Right lobe of liver (tissue), 6 donors: Measurements from ENCODE around the gene CTIF. TPM values are rescaled to one million over a fixed set of nuclear protein-coding genes. Genes with fewer than 3 reads are reported as not detected.

Experiments
- ATAC-seq, 4 donors: fragments of 200-7000 bp; cut with Tn5 transposase; one replicate each; pipeline ENCODE4 v1.9.1; 2020; ENCODE audit warnings: mild to moderate bottlenecking in 4 of 4, moderate library complexity in 4 of 4
- DNase-seq, 3 donors: peaks; one replicate each; pipeline ENCODE4 v3.0.0-alpha.2; 2020
- H3K27ac ChIP-seq, 3 donors: fragments of 200-600 bp; one replicate each; pipeline ENCODE4 v1.8.0; 2022
- H3K27me3 ChIP-seq, 2 donors: fragments of 200-600 bp; one replicate each; pipeline ENCODE4 v1.8.0; 2022
- H3K36me3 ChIP-seq, 4 donors: fragments of 200-600 bp; sonication (generic) in 1 of 4; one replicate each; pipeline versions ENCODE4 v1.5.1 to v1.8.0; 2017 to 2022; ENCODE audit warnings: control low read depth in 1 of 4
- H3K4me1 ChIP-seq, 4 donors: fragments of 200-600 bp; sonication (generic) in 1 of 4; one replicate each; pipeline versions ENCODE4 v1.5.1 to v1.8.0; 2017 to 2022; ENCODE audit warnings: control low read depth in 1 of 4
- H3K4me3 ChIP-seq, 3 donors: fragments of 200-600 bp; one replicate each; pipeline ENCODE4 v1.8.0; 2022
- H3K9me3 ChIP-seq, 4 donors: fragments of 200-600 bp; sonication (generic) in 1 of 4; one replicate each; pipeline versions ENCODE4 v1.5.1 to v1.8.0; 2017 to 2022; ENCODE audit warnings: control low read depth in 1 of 4
- CTCF ChIP-seq, 4 donors: fragments of 200-600 bp in 3 of 4; fragments of 450-650 bp in 1 of 4; IDR thresholded peaks; one replicate each; pipeline versions ENCODE4 v1.5.1 to v1.8.0; 2016 to 2022; ENCODE audit warnings: antibody characterized with exemption in 4 of 4, mild to moderate bottlenecking in 2 of 4
- POLR2A ChIP-seq: fragments of 450-650 bp; IDR thresholded peaks from one replicate; pipeline ENCODE4 v1.6.1; 2017; ENCODE audit warnings: antibody characterized with exemption, mild to moderate bottlenecking
- WGBS: methylation state at CpG from one replicate; pipeline ENCODE4 v1.1.6; 2018; ENCODE audit warnings: low coverage, low lambda C conversion rate; ENCODE audit not compliant: insufficient coverage; ENCODE audit errors: missing lambda C conversion rate; 5-methylcytosine and 5-hydroxymethylcytosine counted together
- intact Hi-C, 2 donors: fragments of 100-400 bp; cut with DNase I; formaldehyde crosslinking; loops; one replicate each; pipeline versions ENCODE4 v1.11.2 to v1.14.1; 2022
- total RNA-seq, 6 experiments: library from RNA; depleted of rRNA in 2 of 6; stranded (reverse); fragments of >200 nt in 2 of 6; fragmentation: NEBNext Ultra II Directional in 3 of 6; extraction: Animal tissue kit (Norgen Biotek cat#: 25700) in 3 of 6; gene quantifications; one replicate each; pipeline versions ENCODE4 v1.1.0 to v1.2.4, GENCODE V29; 2016 to 2023
- donor health status: DM: no; HTN: yes; CAD: no.
- donor health status: DM: no; HTN: no; CAD: no.
- donor health status: DM: no; HTN: no; CAD: no.
- donor health status: DM: no; HTN: yes; CAD: no.
- donor health status: DM: no; HTN: yes; CAD: no.

CTIF gene
- total RNA-seq, 6 experiments from 2014 or later: 29.0 to 60.6 (median 43.1) TPM

GRCh38 chr18:48838921-48839818 lies 300.3 kb downstream of the CTIF start:
- H3K27me3 ChIP-seq: no peaks in the 10 kb centered on the region
- H3K4me3 ChIP-seq: no peak overlapping the region
- no peaks in the 10 kb centered on the region for H3K9me3 ChIP-seq
- peaks cover 0 to 4% (median 0%) of the 10 kb centered on the region in 4 donors for H3K4me1 ChIP-seq
- H3K36me3 ChIP-seq: peaks cover 0 to 2% (median 0%) of the 10 kb centered on the region in 4 donors
- DNase-seq: peak in 1 of 3 donors; percentile 35
- intact Hi-C loops: no loop called here
- TF ChIP-seq CTCF (IDR thresholded peaks at IDR 0.05) (no peak), POLR2A (no peak)
- 77% methylated on average over 6 of the region's 10 CpGs for WGBS
- no peak for ATAC-seq
- no peak overlapping the region for H3K27ac ChIP-seq

GRCh38 chr18:48839819-48840490 lies 301.1 kb downstream of the CTIF start:
- TF ChIP-seq POLR2A (no peak), CTCF (IDR thresholded peaks at IDR 0.05) (no peak)
- no peaks in the 10 kb centered on the region for H3K27me3 ChIP-seq
- no peaks in the 10 kb centered on the region for H3K9me3 ChIP-seq
- ATAC-seq (no peak), DNase-seq (peak in 1 of 3 donors; percentile 7)
- intact Hi-C loops: no loop called here
- H3K4me1 ChIP-seq: peaks cover 0 to 4% (median 0%) of the 10 kb centered on the region in 4 donors
- no peak overlapping the region for H3K27ac ChIP-seq
- WGBS: 65% methylated on average over 6 of the region's 7 CpGs
- no peak overlapping the region for H3K4me3 ChIP-seq
- no peaks in the 10 kb centered on the region for H3K36me3 ChIP-seq

- Histone ChIP-seq H3K4me3 (no peak overlapping the region), H3K36me3 (no peaks in the 10 kb centered on the region), H3K9me3 (no peaks in the 10 kb centered on the region), H3K27ac (no peak overlapping the region), H3K27me3 (no peaks in the 10 kb centered on the region), H3K4me1 (no peaks in the 10 kb centered on the region)
- ATAC-seq (no peak), DNase-seq (peak in 1 of 3 donors; percentile 19)
- 58% methylated on average over 2 of the region's 3 CpGs for WGBS
- TF ChIP-seq CTCF (IDR thresholded peaks at IDR 0.05) (no peak), POLR2A (no peak)
- intact Hi-C loops: no loop called here
Measured at GRCh38 chr18:48840491-48840877, 301.7 kb downstream of the CTIF start.

- H3K27ac ChIP-seq: peak overlapping the region; percentile 6 to 70 (median 42)
- no peaks in the 10 kb centered on the region for H3K27me3 ChIP-seq
- ATAC-seq: peak; percentile 34 to 53 (median 36)
- intact Hi-C loops: no loop called here
- H3K9me3 ChIP-seq: no peaks in the 10 kb centered on the region
- H3K4me1 ChIP-seq: no peaks in the 10 kb centered on the region
- TF ChIP-seq POLR2A (no peak), CTCF (IDR thresholded peaks at IDR 0.05) (no peak)
- H3K36me3 ChIP-seq: no peaks in the 10 kb centered on the region
- no peak overlapping the region for H3K4me3 ChIP-seq
- DNase-seq: peak in 2 of 3 donors; percentile 65 to 67
- 68% methylated on average over 9 of the region's 31 CpGs for WGBS
Measured at GRCh38 chr18:48841381-48842258, 302.8 kb downstream of the CTIF start.
